Fibroblast of mammary gland (primary cell): Measurements from ENCODE around the gene AVPI1.
A peak's percentile ranks its signal among the peaks of the same experiment; 100 is the strongest.

Source experiments
- DNase-seq: peaks from one replicate; pipeline ENCODE4 v3.0.0-alpha.2; 2010; ENCODE audit warnings: low read depth
- H3K4me3 ChIP-seq: 2 replicates; pipeline ENCODE4 v1.5.1; 2011; ENCODE audit warnings: low read depth, mild to moderate bottlenecking, low read length, moderate library complexity; ENCODE audit not compliant: control insufficient read depth
- CTCF ChIP-seq: conservative IDR thresholded peaks from 2 replicates; pipeline ENCODE4 v1.5.1; 2011; ENCODE audit warnings: low read depth, low read length, inconsistent platforms; ENCODE audit not compliant: control insufficient read depth, insufficient read depth

Gene AVPI1, protein sequence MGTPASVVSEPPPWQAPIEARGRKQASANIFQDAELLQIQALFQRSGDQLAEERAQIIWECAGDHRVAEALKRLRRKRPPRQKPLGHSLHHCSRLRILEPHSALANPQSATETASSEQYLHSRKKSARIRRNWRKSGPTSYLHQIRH

GRCh38 chr10:97686962-97687784 lies at the start of gene AVPI1:
Gene AVPI1 (minus strand): TSS chr10:97687241. CDS start chr10:97679905, 7,336 bp downstream.
- no peak for TF ChIP-seq CTCF
- DNase-seq: peak; percentile 95
- H3K4me3 ChIP-seq: peak within 1 kb of the TSS; percentile 75

DNA sequence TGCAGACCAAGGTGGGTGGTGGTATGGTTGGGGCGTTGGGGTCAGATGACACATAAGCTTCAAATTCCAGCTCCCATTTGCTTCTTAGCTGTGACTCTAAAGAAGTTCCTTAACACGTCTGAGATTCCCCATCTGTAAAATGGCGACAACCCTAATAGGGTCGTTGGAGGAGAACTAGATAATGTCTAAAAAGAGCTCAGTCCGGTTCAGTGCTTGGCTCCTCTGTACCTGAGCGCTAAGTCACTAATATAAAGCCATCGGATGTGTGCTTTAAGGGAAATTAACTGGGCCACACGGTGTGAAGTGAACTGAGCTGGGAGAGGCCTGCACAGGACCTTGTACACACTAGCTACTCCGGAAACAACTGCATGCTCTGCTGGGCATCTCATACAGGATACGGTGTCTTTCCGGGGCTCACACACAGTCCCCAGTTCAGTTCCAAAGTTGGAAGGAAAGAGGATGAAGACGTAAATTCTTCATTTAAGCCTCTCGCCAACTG lies 49.4 kb upstream of the AVPI1 start:
- DNase-seq: no peak
- H3K4me3 ChIP-seq: no peak overlapping the region
- no peak for TF ChIP-seq CTCF

GRCh38 chr10:97734021-97734420 lies 47.0 kb upstream of the AVPI1 start:
- no peak overlapping the region for H3K4me3 ChIP-seq
- TF ChIP-seq CTCF: no peak
- DNase-seq: no peak

DNA sequence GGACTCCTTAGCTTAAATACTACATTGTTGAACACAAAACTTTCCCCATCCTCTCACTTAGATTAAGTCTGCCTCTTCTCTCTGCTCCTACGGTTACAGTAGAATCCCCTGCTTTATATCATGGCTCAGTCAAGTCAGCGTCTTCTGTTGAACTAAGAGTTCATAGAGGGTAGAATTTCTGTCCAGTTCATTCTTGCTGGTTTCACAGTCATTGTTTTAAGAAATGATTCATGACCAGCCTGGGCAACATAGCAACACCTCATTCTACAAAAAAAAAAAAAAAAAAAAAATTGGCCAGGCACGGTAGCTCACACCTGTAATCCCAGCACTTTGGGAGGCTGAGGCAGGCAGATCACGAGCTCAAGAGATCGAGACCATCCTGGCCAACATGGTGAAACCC lies 46.2 kb upstream of the AVPI1 start:
- H3K4me3 ChIP-seq: no peak overlapping the region
- no peak for TF ChIP-seq CTCF
- DNase-seq: no peak

- no peak for DNase-seq
- no peak overlapping the region for H3K4me3 ChIP-seq
- TF ChIP-seq CTCF: no peak
Measured at GRCh38 chr10:97732052-97732359, 45.0 kb upstream of the AVPI1 start.

DNA sequence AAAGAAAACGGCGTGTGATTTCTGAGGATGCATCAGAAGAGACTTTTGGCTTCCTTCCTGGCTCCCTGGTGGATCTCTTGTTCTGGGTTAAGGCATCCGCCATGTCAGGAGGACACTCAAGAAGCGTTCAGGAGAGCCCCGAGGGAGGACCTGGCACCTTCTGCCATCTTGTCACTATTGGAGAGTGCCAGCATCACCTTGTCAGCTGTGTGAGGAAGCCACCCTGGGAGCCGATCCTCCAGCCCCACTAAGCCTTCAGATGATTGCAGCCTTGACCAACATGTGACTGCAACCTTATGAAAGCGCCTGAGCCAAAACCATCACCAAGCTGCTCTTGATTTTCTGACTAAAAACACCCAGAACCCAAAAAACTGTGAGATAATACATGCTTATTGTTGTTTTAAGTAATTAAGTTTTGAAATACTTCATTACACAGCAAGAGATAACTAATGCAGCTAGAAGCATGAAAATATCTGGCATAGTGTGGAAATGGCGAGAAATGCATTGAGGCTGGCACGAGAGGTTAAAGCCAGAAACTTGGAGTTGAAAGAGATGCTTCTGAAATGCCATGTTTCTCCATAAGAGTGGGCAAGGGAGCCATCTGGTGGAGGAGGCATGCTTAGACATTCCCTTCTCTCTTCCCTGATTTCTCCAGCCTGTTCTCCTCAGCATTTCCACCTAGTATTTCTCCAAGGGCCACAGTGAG lies 44.5 kb upstream of the AVPI1 start:
- peak; percentile 95 for TF ChIP-seq CTCF
- H3K4me3 ChIP-seq: no peak overlapping the region
- peak; percentile 79 for DNase-seq
